A673 (cell line): ENCODE results near the gene RTP3. TPM values are rescaled to one million over a fixed set of nuclear protein-coding genes. Genes with fewer than 3 reads are reported as not detected.

Experiments used
- BruUV-seq: library from RNA; stranded (reverse); fragments of 400-500 nt; replicated peaks from 2 replicates; lab custom pipeline; 2021; lab: Mats Ljungman, UMichigan
- CTCF ChIA-PET: fragments of 300-600 bp; sonication (Branson Sonifier 250); formaldehyde crosslinking; loops from one replicate; lab custom pipeline; 2022; ENCODE audit warnings: antibody characterized with exemption; lab: Charles Lee
- POLR2A ChIA-PET: fragments of 300-600 bp; sonication (Branson Sonifier 250); formaldehyde crosslinking; loops from one replicate; lab custom pipeline; 2022; ENCODE audit warnings: antibody characterized with exemption; ENCODE audit not compliant: low non-redundant PET; lab: Charles Lee
- DNase-seq: peaks from one replicate; pipeline ENCODE4 v3.0.0-alpha.2; 2015; ENCODE audit warnings: low spot score
- H3K27ac ChIP-seq: fragments of 200-600 bp; sonication (generic); 2 replicates; pipeline ENCODE4 v1.5.1; 2016; ENCODE audit warnings: mixed run types, low read depth, mild to moderate bottlenecking, mixed read lengths, antibody characterized with exemption, low read length; ENCODE audit not compliant: poor library complexity, severe bottlenecking
- H3K27me3 ChIP-seq: fragments of 200-600 bp; sonication (generic); replicated peaks from 2 replicates; pipeline ENCODE4 v1.6.1; 2017; ENCODE audit warnings: mixed run types, low read depth, mild to moderate bottlenecking, mixed read lengths, antibody characterized with exemption, low read length; ENCODE audit not compliant: insufficient read depth, poor library complexity
- H3K36me3 ChIP-seq: fragments of 200-600 bp; sonication (generic); 2 replicates; pipeline ENCODE4 v1.6.1; 2016; ENCODE audit warnings: mixed run types, mild to moderate bottlenecking, mixed read lengths, antibody characterized with exemption, low read length; ENCODE audit not compliant: insufficient read depth, poor library complexity, severe bottlenecking
- H3K4me1 ChIP-seq: fragments of 200-600 bp; sonication (generic); 2 replicates; pipeline ENCODE4 v1.6.1; 2017; ENCODE audit warnings: mixed run types, mild to moderate bottlenecking, mixed read lengths, antibody characterized with exemption, low read length; ENCODE audit not compliant: insufficient read depth, poor library complexity, severe bottlenecking
- H3K4me3 ChIP-seq: fragments of 200-600 bp; sonication (generic); 2 replicates; pipeline ENCODE4 v1.5.1; 2016; ENCODE audit warnings: low read depth, mixed run types, mild to moderate bottlenecking, mixed read lengths, low read length; ENCODE audit not compliant: poor library complexity, severe bottlenecking
- H3K9me3 ChIP-seq: fragments of 200-600 bp; sonication (generic); 2 replicates; pipeline ENCODE4 v1.6.1; 2016; ENCODE audit warnings: mixed run types, low read depth, mild to moderate bottlenecking, mixed read lengths, antibody characterized with exemption, low read length; ENCODE audit not compliant: poor library complexity, severe bottlenecking
- EZH2 ChIP-seq: fragments of 200-600 bp; sonication (generic); IDR thresholded peaks from 2 replicates; pipeline ENCODE4 v1.6.1; 2017; ENCODE audit warnings: borderline replicate concordance, low read depth, mild to moderate bottlenecking, mixed read lengths, antibody characterized with exemption, low read length; ENCODE audit not compliant: poor library complexity, severe bottlenecking
- intact Hi-C: fragments of 100-400 bp; cut with micrococcal nuclease; formaldehyde crosslinking; loops from one replicate; pipeline ENCODE4 v1.10.0; 2022; ENCODE audit not compliant: unreplicated experiment
- total RNA-seq: library from RNA; stranded (reverse); gene quantifications from 2 replicates; pipeline ENCODE4 v1.2.3, GENCODE V29; 2021
- TF ChIP-seq, protein P1 (sequence below): fragments of 300-800, 200-600 bp; sonication (generic); conservative IDR thresholded peaks from 2 replicates; pipeline ENCODE4 v1.5.1; 2017; ENCODE audit warnings: low read depth, mild to moderate bottlenecking, antibody characterized with exemption, low read length, moderate library complexity, mixed read lengths

Gene RTP3
- total RNA-seq, 1 experiment from 2014 or later: not detected

DNA sequence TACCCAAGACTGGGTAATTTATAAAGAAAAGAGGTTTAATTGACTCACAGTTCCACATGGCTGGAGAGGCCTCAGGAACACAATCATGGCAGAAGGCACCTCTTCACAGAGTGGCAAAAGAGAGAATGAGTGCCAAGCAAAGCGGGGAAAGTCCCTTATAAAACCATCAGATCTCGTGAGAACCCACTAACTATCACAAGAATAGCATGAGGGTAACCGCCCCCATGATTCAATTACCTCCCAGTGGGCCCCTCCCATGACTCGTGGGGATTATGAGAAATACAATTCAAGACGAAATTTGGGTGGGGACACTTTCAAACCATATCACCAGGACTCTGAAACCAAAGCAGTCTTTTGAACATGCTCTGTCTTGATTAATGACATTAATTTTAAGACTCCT, 7.0 kb downstream of the RTP3 start:
- intact Hi-C loops: no loop called here
- no peaks in the 10 kb centered on the region for H3K36me3 ChIP-seq
- H3K4me1 ChIP-seq: no peaks in the 10 kb centered on the region
- no peaks in the 10 kb centered on the region for H3K27me3 ChIP-seq
- DNase-seq: no peak
- no peak overlapping the region for H3K4me3 ChIP-seq
- POLR2A ChIA-PET: no interaction called here
- H3K27ac ChIP-seq: no peak overlapping the region
- no peaks in the 10 kb centered on the region for H3K9me3 ChIP-seq
- no TSS peak for BruUV-seq
- TF ChIP-seq, protein P1, sequence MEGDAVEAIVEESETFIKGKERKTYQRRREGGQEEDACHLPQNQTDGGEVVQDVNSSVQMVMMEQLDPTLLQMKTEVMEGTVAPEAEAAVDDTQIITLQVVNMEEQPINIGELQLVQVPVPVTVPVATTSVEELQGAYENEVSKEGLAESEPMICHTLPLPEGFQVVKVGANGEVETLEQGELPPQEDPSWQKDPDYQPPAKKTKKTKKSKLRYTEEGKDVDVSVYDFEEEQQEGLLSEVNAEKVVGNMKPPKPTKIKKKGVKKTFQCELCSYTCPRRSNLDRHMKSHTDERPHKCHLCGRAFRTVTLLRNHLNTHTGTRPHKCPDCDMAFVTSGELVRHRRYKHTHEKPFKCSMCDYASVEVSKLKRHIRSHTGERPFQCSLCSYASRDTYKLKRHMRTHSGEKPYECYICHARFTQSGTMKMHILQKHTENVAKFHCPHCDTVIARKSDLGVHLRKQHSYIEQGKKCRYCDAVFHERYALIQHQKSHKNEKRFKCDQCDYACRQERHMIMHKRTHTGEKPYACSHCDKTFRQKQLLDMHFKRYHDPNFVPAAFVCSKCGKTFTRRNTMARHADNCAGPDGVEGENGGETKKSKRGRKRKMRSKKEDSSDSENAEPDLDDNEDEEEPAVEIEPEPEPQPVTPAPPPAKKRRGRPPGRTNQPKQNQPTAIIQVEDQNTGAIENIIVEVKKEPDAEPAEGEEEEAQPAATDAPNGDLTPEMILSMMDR: no peak
- TF ChIP-seq EZH2: no peak
- CTCF ChIA-PET: no interaction called here

DNA sequence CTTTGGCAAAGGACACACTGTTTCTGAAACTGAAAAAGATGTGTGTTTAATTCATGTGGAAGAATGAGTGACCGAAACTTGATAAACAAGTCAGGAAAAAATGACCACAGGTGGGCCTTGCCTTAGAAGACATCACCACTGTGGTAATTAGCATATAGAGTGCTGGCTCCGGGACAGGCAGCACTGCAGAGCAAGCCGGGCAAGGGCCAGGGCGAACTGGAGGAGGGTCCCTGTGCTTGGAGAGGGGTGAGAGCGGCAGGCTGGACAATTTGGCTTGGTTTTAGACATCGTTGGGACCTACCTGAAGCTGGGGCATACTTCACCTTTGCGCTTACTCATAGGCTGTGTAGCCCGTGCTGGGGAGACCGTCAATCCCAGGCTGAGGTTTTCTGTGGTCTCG, 8.2 kb downstream of the RTP3 start:
- Histone ChIP-seq H3K9me3 (no peaks in the 10 kb centered on the region), H3K27ac (no peak overlapping the region), H3K36me3 (no peaks in the 10 kb centered on the region), H3K4me1 (no peaks in the 10 kb centered on the region), H3K4me3 (no peak overlapping the region), H3K27me3 (no peaks in the 10 kb centered on the region)
- ChIA-PET CTCF (no interaction called here), POLR2A (no interaction called here)
- no TSS peak for BruUV-seq
- intact Hi-C loops: no loop called here
- no peak for TF ChIP-seq EZH2
- TF ChIP-seq, protein P1: no peak
- no peak for DNase-seq

DNA sequence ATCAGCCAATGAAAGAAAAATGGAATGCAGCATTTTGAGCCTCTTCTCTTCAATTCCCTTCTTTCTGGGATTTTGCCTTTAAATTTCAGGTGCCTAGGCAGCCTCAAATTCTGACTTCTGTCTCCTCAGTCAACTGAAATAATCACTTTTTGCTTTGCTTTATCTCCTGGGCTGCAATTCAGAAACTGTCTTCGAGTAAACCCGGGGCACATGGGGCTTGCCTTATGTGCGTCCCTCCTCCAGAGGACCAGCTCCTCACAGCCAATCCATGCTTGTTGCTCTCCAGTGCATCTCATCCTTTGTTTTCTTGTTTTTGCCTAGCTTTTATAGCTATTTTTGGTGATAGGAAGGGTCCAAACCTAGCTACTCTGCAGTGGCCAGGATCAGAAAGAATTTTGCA, 8.8 kb downstream of the RTP3 start:
- no TSS peak for BruUV-seq
- no peaks in the 10 kb centered on the region for H3K27me3 ChIP-seq
- no peak for TF ChIP-seq EZH2
- TF ChIP-seq, protein P1: no peak
- ChIA-PET POLR2A (no interaction called here), CTCF (no interaction called here)
- no peak overlapping the region for H3K27ac ChIP-seq
- H3K4me1 ChIP-seq: no peaks in the 10 kb centered on the region
- intact Hi-C loops: no loop called here
- no peaks in the 10 kb centered on the region for H3K36me3 ChIP-seq
- H3K9me3 ChIP-seq: no peaks in the 10 kb centered on the region
- DNase-seq: no peak
- no peak overlapping the region for H3K4me3 ChIP-seq
